WTC11 (cell line): ENCODE data around the gene SLC41A1. TPM values are rescaled to one million over a fixed set of nuclear protein-coding genes. Genes with fewer than 3 reads are reported as not detected.
"Not testable (repeated sequence)": the region's sequence is repeated elsewhere in the genome, so short reads cannot be mapped to it uniquely, and the experiment has no call there.

Experiments used
- ATAC-seq: fragments of 200-7000 bp; cut with Tn5 transposase; 2 replicates; pipeline ENCODE4 v1.10.0; 2021; ENCODE audit warnings: mild to moderate bottlenecking, moderate library complexity
- CTCF ChIA-PET: fragments of 300-600 bp; sonication (Branson Sonifier 250); formaldehyde crosslinking; loops from one replicate; lab custom pipeline; 2021; ENCODE audit warnings: antibody characterized with exemption; lab: Charles Lee
- POLR2A ChIA-PET: fragments of 350-600 bp; sonication (Branson Sonifier 250); formaldehyde crosslinking; loops from one replicate; lab custom pipeline; 2021; ENCODE audit warnings: antibody characterized with exemption; lab: Charles Lee
- DNase-seq: peaks from one replicate; pipeline ENCODE4 v3.0.0; 2021; ENCODE audit warnings: low spot score
- H3K27ac Mint-ChIP-seq: 2 replicates; pipeline ENCODE4 v1.8.0; 2021; ENCODE audit warnings: mixed read lengths
- H3K27me3 Mint-ChIP-seq: 2 replicates; pipeline ENCODE4 v1.8.0; 2021; ENCODE audit warnings: low read depth, mild to moderate bottlenecking, moderate library complexity, mixed read lengths
- H3K36me3 Mint-ChIP-seq: 2 replicates; pipeline ENCODE4 v1.8.0; 2021; ENCODE audit warnings: mixed read lengths
- H3K4me1 Mint-ChIP-seq: 2 replicates; pipeline ENCODE4 v1.8.0; 2022; ENCODE audit warnings: mixed read lengths
- H3K4me3 Mint-ChIP-seq: 2 replicates; pipeline ENCODE4 v1.8.0; 2021; ENCODE audit warnings: mild to moderate bottlenecking, moderate library complexity, mixed read lengths
- H3K9me3 Mint-ChIP-seq: 2 replicates; pipeline ENCODE4 v1.8.0; 2021; ENCODE audit warnings: mixed read lengths
- ATF1 ChIP-seq: sonication (generic); formaldehyde crosslinking; IDR thresholded peaks from 2 replicates; pipeline ENCODE4 v1.8.1; 2023; ENCODE audit warnings: mild to moderate bottlenecking, moderate library complexity, missing genetic modification reagents
- CREB1 ChIP-seq: sonication (generic); formaldehyde crosslinking; IDR thresholded peaks from 2 replicates; pipeline ENCODE4 v1.8.0; 2023; ENCODE audit warnings: mild to moderate bottlenecking, missing genetic modification reagents
- EMX1 ChIP-seq: fragments of 250-450 bp; sonication (Bioruptor Pico); IDR thresholded peaks from 2 replicates; pipeline ENCODE4 v1.8.0; 2021; ENCODE audit warnings: mild to moderate bottlenecking
- FOXJ3 ChIP-seq: sonication (generic); formaldehyde crosslinking; IDR thresholded peaks from 2 replicates; pipeline ENCODE4 v1.9.0; 2021; ENCODE audit warnings: missing genetic modification reagents, mild to moderate bottlenecking, borderline replicate concordance
- JAZF1 ChIP-seq: fragments of 250-450 bp; sonication (Bioruptor Pico); IDR thresholded peaks from 2 replicates; pipeline ENCODE4 v1.9.0; 2021; ENCODE audit warnings: moderate library complexity, mild to moderate bottlenecking, inconsistent platforms
- MXD4 ChIP-seq: fragments of 250-450 bp; sonication (Bioruptor Pico); IDR thresholded peaks from 2 replicates; pipeline ENCODE4 v1.8.0; 2021; ENCODE audit warnings: mild to moderate bottlenecking, moderate library complexity, borderline replicate concordance
- NFYB ChIP-seq: sonication (generic); formaldehyde crosslinking; conservative IDR thresholded peaks from 2 replicates; pipeline ENCODE4 v1.8.0; 2022; ENCODE audit warnings: low read depth, missing genetic modification reagents
- NR1H2 ChIP-seq: sonication (generic); formaldehyde crosslinking; IDR thresholded peaks from 2 replicates; pipeline ENCODE4 v1.9.0; 2021; ENCODE audit warnings: mild to moderate bottlenecking, moderate library complexity, missing genetic modification reagents
- OVOL2 ChIP-seq: fragments of 250-450 bp; sonication (Bioruptor Pico); IDR thresholded peaks from 2 replicates; pipeline ENCODE4 v1.9.0; 2021; ENCODE audit warnings: mild to moderate bottlenecking, borderline replicate concordance
- RELA ChIP-seq: sonication (generic); formaldehyde crosslinking; IDR thresholded peaks from 2 replicates; pipeline ENCODE4 v1.8.1; 2022; ENCODE audit warnings: missing genetic modification reagents, mild to moderate bottlenecking, borderline replicate concordance
- SOX15 ChIP-seq: fragments of 250-450 bp; sonication (Bioruptor Pico); IDR thresholded peaks from 2 replicates; pipeline ENCODE4 v1.9.0; 2021; ENCODE audit warnings: mild to moderate bottlenecking
- TEAD1 ChIP-seq: sonication (generic); formaldehyde crosslinking; IDR thresholded peaks from 2 replicates; pipeline ENCODE4 v1.8.0; 2022; ENCODE audit warnings: mild to moderate bottlenecking, missing genetic modification reagents
- TEAD4 ChIP-seq: sonication (generic); formaldehyde crosslinking; IDR thresholded peaks from 2 replicates; pipeline ENCODE4 v1.8.0; 2022; ENCODE audit warnings: mild to moderate bottlenecking, missing genetic modification reagents
- ZNF121 ChIP-seq: sonication (generic); formaldehyde crosslinking; IDR thresholded peaks from 2 replicates; pipeline ENCODE4 v1.8.0; 2023; ENCODE audit warnings: missing genetic modification reagents
- ZNF219 ChIP-seq: sonication (generic); formaldehyde crosslinking; IDR thresholded peaks from 2 replicates; pipeline ENCODE4 v1.8.0; 2023; ENCODE audit warnings: missing genetic modification reagents, mild to moderate bottlenecking, borderline replicate concordance
- ZNF416 ChIP-seq: fragments of 250-450 bp; sonication (Bioruptor Pico); IDR thresholded peaks from 2 replicates; pipeline ENCODE4 v1.9.0; 2021; ENCODE audit warnings: mild to moderate bottlenecking, inconsistent platforms
- total RNA-seq: library from RNA; stranded (reverse); gene quantifications from 3 replicates; pipeline ENCODE4 v1.2.3, GENCODE V29; 2021
- TF ChIP-seq, protein P1 (sequence below): fragments of 250-450 bp; sonication (Bioruptor Pico); IDR thresholded peaks from 2 replicates; pipeline ENCODE4 v1.9.0; 2021; ENCODE audit warnings: moderate library complexity, mild to moderate bottlenecking, inconsistent platforms, borderline replicate concordance
- TF ChIP-seq, protein P2 (sequence below): sonication (generic); formaldehyde crosslinking; IDR thresholded peaks from 2 replicates; pipeline ENCODE4 v1.8.1; 2023; ENCODE audit warnings: mild to moderate bottlenecking, missing genetic modification reagents
- TF ChIP-seq, protein P3 (sequence below): sonication (generic); formaldehyde crosslinking; IDR thresholded peaks from 2 replicates; pipeline ENCODE4 v1.8.1; 2022; ENCODE audit warnings: mild to moderate bottlenecking, moderate library complexity, missing genetic modification reagents
- TF ChIP-seq, protein P4 (sequence below): sonication (generic); formaldehyde crosslinking; IDR thresholded peaks from 2 replicates; pipeline ENCODE4 v1.8.1; 2023; ENCODE audit warnings: mild to moderate bottlenecking, missing genetic modification reagents
- TF ChIP-seq, protein P5 (sequence below): sonication (generic); formaldehyde crosslinking; IDR thresholded peaks from 2 replicates; pipeline ENCODE4 v1.8.1; 2022; ENCODE audit warnings: missing genetic modification reagents, borderline replicate concordance

SLC41A1 gene
- total RNA-seq, 1 experiment from 2014 or later: 32.8 TPM

DNA sequence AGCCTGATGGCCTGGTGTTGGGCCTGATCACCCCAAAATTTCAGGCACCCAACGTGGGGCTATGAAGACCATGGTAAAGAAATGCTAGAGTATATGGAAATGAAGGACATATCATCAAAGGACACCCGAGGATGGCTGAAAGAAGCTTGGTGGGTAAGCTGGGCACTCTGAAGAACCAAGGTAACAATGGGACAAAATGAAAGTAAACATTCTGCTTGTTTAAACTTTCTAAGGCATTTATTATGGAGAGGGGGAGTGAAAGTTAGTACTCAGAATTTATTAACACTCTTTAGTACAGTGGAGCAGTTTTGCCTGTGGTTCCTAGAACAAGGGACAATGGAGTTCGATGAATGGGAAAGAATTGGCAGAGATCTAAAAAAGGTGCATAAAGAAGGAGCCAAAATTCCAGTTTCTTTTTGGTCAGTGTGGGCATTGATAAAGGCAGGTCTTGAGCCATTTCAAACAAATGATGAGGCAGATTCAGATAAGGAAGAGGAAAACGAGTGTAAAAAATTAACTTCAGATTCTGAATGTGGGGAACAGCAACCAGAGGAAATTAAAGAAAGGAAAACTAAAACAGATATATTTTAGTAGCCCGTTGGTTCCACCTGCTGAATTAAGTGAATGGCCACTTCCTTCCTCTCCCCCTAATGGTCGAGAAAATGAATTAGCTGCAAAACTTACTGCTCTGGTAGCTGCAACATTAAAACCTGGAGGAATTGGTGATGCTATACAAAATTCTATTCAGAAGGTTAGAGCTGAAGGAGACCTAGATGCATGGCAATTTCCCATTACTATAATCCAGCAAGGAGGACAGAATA is 45.4 kb upstream of the SLC41A1 start:
- Mint-ChIP-seq H3K27me3 (peaks cover 13% of the 10 kb centered on the region; the same call in 1 of the 2 replicates), H3K9me3 (peaks cover 42% of the 10 kb centered on the region)

DNA sequence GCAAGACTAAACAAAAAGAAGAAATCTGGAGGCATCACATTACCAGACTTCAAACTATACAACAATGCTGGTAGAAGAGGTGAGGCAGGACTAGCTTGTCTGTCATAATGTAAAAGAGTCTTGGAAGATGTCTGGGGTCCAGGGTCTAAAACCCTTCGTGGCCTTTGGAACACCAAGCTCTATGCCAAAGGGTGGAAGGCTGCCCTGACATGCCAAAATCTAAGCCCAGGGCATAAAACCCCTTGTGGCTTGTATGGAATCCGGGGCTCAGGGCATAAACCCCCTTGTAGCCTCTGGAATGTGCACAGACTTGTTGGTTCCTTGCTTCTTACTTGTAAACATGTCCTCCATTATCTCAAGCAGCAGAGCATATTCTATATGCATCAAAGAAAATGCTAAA is 44.5 kb upstream of the SLC41A1 start:
- H3K4me3 Mint-ChIP-seq, H3K36me3 Mint-ChIP-seq, H3K27ac Mint-ChIP-seq, H3K4me1 Mint-ChIP-seq, POLR2A ChIA-PET, ATAC-seq, DNase-seq: not testable (repeated sequence)
- CTCF ChIA-PET: interaction anchor here (1.7 to 2.1 kb wide), 2 partner anchors 47 to 61 kb away, joined by 4 to 5 read pairs; no protein-coding TSS in a partner anchor
- peaks cover 41% of the 10 kb centered on the region for H3K9me3 Mint-ChIP-seq
- peaks cover 11% of the 10 kb centered on the region; the same call in 1 of the 2 replicates for H3K27me3 Mint-ChIP-seq

More for the DNA sequence above, 45.4 kb upstream of the SLC41A1 start:
- POLR2A ChIA-PET: no interaction called here
- TF ChIP-seq OVOL2 (no peak), JAZF1 (CRISPR knock-in tag) (no peak), SOX15 (CRISPR knock-in tag) (no peak), ZNF121 (no peak), EMX1 (CRISPR knock-in tag) (no peak), CREB1 (CRISPR knock-in tag) (no peak), TEAD1 (CRISPR knock-in tag) (no peak), MXD4 (CRISPR knock-in tag) (no peak), RELA (no peak), ZNF416 (CRISPR knock-in tag) (no peak)
- TF ChIP-seq, protein P1, sequence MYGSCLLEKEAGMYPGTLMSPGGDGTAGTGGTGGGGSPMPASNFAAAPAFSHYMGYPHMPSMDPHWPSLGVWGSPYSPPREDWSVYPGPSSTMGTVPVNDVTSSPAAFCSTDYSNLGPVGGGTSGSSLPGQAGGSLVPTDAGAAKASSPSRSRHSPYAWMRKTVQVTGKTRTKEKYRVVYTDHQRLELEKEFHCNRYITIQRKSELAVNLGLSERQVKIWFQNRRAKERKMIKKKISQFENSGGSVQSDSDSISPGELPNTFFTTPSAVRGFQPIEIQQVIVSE (CRISPR knock-in tag): no peak
- TF ChIP-seq, protein P2, sequence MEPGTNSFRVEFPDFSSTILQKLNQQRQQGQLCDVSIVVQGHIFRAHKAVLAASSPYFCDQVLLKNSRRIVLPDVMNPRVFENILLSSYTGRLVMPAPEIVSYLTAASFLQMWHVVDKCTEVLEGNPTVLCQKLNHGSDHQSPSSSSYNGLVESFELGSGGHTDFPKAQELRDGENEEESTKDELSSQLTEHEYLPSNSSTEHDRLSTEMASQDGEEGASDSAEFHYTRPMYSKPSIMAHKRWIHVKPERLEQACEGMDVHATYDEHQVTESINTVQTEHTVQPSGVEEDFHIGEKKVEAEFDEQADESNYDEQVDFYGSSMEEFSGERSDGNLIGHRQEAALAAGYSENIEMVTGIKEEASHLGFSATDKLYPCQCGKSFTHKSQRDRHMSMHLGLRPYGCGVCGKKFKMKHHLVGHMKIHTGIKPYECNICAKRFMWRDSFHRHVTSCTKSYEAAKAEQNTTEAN (CRISPR knock-in tag): no peak
- ATAC-seq (no peak), DNase-seq (no peak)
- Mint-ChIP-seq H3K4me3 (no peak overlapping the region), H3K36me3 (peaks cover 4% of the 10 kb centered on the region; the same call in 1 of the 2 replicates), H3K27ac (no peak overlapping the region), H3K4me1 (peaks cover 5% of the 10 kb centered on the region)
- CTCF ChIA-PET: interaction anchor here (0.6 to 2.1 kb wide), 5 partner anchors 8 to 222 kb away, joined by 3 to 6 read pairs (median 5); partner anchors contain the start of gene PM20D1

DNA sequence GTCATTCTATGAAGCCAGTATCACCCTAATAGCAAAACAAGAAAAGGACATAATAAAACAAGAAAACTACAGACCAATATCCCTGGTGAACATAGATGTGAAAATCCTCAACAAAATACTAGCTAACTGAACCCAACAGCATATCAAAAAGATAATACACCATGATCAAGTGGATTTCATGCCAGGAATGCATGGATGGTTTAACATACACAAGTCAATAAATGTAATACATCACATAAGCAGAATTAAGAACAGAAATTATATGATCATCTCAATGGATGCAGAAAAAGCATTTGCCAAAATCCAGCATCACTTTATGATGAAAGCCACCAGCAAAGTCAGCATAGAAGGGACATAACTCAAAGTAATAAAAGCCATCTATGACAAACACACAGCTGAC is 43.4 kb upstream of the SLC41A1 start:
- peaks cover 5% of the 10 kb centered on the region for H3K4me1 Mint-ChIP-seq
- DNase-seq: no peak
- TF ChIP-seq, protein P3, sequence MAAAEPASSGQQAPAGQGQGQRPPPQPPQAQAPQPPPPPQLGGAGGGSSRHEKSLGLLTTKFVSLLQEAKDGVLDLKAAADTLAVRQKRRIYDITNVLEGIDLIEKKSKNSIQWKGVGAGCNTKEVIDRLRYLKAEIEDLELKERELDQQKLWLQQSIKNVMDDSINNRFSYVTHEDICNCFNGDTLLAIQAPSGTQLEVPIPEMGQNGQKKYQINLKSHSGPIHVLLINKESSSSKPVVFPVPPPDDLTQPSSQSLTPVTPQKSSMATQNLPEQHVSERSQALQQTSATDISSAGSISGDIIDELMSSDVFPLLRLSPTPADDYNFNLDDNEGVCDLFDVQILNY: no peak
- no peak for TF ChIP-seq ATF1 (CRISPR knock-in tag)
- TF ChIP-seq ZNF121: no peak
- TF ChIP-seq FOXJ3 (CRISPR knock-in tag): no peak
- TF ChIP-seq NR1H2 (CRISPR knock-in tag): no peak
- TF ChIP-seq, all 79 proteins: peak for 0
- Mint-ChIP-seq H3K4me3 (no peak overlapping the region), H3K36me3 (peaks cover 4% of the 10 kb centered on the region; the same call in 1 of the 2 replicates), H3K27me3 (peaks cover 12% of the 10 kb centered on the region; the same call in 1 of the 2 replicates), H3K27ac (no peak overlapping the region), H3K9me3 (peaks cover 39% of the 10 kb centered on the region)
- CTCF ChIA-PET: no interaction called here
- POLR2A ChIA-PET: no interaction called here
- ATAC-seq: no peak

DNA sequence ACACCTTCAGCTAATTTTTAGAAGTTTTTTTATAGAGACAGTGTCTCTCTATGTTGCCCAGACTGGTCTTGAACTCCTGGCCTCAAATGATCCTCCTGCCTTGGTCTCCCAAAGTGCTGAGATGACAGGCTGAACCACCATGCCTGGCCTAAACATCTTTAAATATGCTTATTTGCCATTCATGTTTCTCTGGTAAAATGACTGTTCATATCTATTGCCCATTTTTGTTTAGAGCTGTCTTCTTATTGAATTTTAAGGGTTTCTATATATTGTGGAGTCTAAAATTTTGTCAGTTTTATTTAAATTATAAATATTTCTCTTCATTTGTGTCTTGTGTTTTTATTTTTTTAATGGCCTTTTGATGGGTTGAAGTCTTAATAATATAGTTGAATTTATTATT is 40.0 kb upstream of the SLC41A1 start:
- ATAC-seq (no peak), DNase-seq (no peak)
- ChIA-PET CTCF (interaction anchor here (0.9 kb wide), 1 partner anchor 124 kb away, joined by 4 read pairs; no protein-coding TSS in a partner anchor), POLR2A (no interaction called here)
- no peak overlapping the region for H3K4me3 Mint-ChIP-seq
- H3K36me3 Mint-ChIP-seq: no peaks in the 10 kb centered on the region
- H3K9me3 Mint-ChIP-seq: peaks cover 23% of the 10 kb centered on the region
- peaks cover 38% of the 10 kb centered on the region for H3K27me3 Mint-ChIP-seq
- peaks cover 8% of the 10 kb centered on the region for H3K4me1 Mint-ChIP-seq
- no peak overlapping the region for H3K27ac Mint-ChIP-seq
- TF ChIP-seq, protein P4, sequence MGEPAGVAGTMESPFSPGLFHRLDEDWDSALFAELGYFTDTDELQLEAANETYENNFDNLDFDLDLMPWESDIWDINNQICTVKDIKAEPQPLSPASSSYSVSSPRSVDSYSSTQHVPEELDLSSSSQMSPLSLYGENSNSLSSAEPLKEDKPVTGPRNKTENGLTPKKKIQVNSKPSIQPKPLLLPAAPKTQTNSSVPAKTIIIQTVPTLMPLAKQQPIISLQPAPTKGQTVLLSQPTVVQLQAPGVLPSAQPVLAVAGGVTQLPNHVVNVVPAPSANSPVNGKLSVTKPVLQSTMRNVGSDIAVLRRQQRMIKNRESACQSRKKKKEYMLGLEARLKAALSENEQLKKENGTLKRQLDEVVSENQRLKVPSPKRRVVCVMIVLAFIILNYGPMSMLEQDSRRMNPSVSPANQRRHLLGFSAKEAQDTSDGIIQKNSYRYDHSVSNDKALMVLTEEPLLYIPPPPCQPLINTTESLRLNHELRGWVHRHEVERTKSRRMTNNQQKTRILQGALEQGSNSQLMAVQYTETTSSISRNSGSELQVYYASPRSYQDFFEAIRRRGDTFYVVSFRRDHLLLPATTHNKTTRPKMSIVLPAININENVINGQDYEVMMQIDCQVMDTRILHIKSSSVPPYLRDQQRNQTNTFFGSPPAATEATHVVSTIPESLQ: no peak
- TF ChIP-seq, protein P5, sequence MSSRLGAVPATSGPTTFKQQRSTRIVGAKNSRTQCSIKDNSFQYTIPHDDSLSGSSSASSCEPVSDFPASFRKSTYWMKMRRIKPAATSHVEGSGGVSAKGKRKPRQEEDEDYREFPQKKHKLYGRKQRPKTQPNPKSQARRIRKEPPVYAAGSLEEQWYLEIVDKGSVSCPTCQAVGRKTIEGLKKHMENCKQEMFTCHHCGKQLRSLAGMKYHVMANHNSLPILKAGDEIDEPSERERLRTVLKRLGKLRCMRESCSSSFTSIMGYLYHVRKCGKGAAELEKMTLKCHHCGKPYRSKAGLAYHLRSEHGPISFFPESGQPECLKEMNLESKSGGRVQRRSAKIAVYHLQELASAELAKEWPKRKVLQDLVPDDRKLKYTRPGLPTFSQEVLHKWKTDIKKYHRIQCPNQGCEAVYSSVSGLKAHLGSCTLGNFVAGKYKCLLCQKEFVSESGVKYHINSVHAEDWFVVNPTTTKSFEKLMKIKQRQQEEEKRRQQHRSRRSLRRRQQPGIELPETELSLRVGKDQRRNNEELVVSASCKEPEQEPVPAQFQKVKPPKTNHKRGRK (CRISPR knock-in tag): no peak
- TF ChIP-seq NFYB (CRISPR knock-in tag) (no peak), ZNF219 (CRISPR knock-in tag) (no peak), TEAD4 (CRISPR knock-in tag) (no peak)
